Measurements from ENCODE around the gene AP5S1.

DNA sequence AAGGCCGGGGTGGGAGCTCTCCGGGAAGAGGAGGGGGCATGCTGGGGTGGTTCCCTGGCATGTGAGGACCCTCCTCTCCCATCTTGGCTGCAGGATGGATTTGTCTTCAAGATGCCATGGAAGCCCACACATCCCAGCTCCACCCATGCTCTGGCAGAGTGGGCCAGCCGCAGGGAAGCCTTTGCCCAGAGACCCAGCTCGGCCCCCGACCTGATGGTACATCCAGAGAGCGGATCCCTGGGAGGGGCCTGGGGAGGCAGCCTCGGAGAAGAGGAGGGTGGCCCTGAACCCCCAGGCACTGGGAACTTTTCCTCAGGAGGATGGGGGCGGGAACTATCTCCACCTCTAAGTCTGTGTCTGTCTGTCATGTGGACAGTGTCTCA is 19.5 kb upstream of the AP5S1 start:
- TF ChIP-seq TAF1 (IDR thresholded peaks at IDR 0.05; ENCODE audit: borderline replicate concordance, insufficient read depth, low read length) (no peak), POLR2AphosphoS5 (IDR thresholded peaks at IDR 0.05; ENCODE audit: low read depth, low read length) (no peak)
